ENCODE data around the gene RCAN3. TPM values are rescaled to one million over a fixed set of nuclear protein-coding genes. Genes with fewer than 3 reads are reported as not detected.

RCAN3 gene
- total RNA-seq, 1 experiment from 2014 or later = 17.5 TPM

- intact Hi-C loops (cut with micrococcal nuclease; ENCODE audit: unreplicated experiment) = no loop called here
- H3K36me3 ChIP-seq (ENCODE audit: control insufficient read depth, insufficient read depth, low read length) = no peaks in the 10 kb centered on the region
- H3K27me3 ChIP-seq (ENCODE audit: control insufficient read depth, insufficient read depth, low read length) = no peaks in the 10 kb centered on the region; the same call in 1 of the 2 replicates
- ChIA-PET CTCF (no interaction called here), POLR2A (no interaction called here)
- H3K27ac ChIP-seq (ENCODE audit: low read length) = no peak overlapping the region
- TF ChIP-seq, protein P1, sequence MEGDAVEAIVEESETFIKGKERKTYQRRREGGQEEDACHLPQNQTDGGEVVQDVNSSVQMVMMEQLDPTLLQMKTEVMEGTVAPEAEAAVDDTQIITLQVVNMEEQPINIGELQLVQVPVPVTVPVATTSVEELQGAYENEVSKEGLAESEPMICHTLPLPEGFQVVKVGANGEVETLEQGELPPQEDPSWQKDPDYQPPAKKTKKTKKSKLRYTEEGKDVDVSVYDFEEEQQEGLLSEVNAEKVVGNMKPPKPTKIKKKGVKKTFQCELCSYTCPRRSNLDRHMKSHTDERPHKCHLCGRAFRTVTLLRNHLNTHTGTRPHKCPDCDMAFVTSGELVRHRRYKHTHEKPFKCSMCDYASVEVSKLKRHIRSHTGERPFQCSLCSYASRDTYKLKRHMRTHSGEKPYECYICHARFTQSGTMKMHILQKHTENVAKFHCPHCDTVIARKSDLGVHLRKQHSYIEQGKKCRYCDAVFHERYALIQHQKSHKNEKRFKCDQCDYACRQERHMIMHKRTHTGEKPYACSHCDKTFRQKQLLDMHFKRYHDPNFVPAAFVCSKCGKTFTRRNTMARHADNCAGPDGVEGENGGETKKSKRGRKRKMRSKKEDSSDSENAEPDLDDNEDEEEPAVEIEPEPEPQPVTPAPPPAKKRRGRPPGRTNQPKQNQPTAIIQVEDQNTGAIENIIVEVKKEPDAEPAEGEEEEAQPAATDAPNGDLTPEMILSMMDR (IDR thresholded peaks at IDR 0.05) = no peak
- TF ChIP-seq SIN3A (IDR thresholded peaks at IDR 0.05; ENCODE audit: borderline replicate concordance, insufficient read depth, low read depth, low read length) = no peak
- TF ChIP-seq TCF7L2 (IDR thresholded peaks at IDR 0.05; ENCODE audit: low read depth, low read length) = no peak
- no peak for TF ChIP-seq POLR2AphosphoS5 (IDR thresholded peaks at IDR 0.05; ENCODE audit: low read depth, low read length)
- TF ChIP-seq, protein P2, sequence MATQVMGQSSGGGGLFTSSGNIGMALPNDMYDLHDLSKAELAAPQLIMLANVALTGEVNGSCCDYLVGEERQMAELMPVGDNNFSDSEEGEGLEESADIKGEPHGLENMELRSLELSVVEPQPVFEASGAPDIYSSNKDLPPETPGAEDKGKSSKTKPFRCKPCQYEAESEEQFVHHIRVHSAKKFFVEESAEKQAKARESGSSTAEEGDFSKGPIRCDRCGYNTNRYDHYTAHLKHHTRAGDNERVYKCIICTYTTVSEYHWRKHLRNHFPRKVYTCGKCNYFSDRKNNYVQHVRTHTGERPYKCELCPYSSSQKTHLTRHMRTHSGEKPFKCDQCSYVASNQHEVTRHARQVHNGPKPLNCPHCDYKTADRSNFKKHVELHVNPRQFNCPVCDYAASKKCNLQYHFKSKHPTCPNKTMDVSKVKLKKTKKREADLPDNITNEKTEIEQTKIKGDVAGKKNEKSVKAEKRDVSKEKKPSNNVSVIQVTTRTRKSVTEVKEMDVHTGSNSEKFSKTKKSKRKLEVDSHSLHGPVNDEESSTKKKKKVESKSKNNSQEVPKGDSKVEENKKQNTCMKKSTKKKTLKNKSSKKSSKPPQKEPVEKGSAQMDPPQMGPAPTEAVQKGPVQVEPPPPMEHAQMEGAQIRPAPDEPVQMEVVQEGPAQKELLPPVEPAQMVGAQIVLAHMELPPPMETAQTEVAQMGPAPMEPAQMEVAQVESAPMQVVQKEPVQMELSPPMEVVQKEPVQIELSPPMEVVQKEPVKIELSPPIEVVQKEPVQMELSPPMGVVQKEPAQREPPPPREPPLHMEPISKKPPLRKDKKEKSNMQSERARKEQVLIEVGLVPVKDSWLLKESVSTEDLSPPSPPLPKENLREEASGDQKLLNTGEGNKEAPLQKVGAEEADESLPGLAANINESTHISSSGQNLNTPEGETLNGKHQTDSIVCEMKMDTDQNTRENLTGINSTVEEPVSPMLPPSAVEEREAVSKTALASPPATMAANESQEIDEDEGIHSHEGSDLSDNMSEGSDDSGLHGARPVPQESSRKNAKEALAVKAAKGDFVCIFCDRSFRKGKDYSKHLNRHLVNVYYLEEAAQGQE (IDR thresholded peaks at IDR 0.05; ENCODE audit: insufficient read depth in 1 of 2, low read depth in 2 of 2, low read length in 1 of 2) = no peak
- H3K4me1 ChIP-seq (ENCODE audit: control insufficient read depth, insufficient read depth, low read length) = no peaks in the 10 kb centered on the region
- ATAC-seq (no peak), DNase-seq (ENCODE audit: low read depth, low spot score) (no peak)
- in situ Hi-C loops (cut with HindIII; ENCODE audit: low pct_unique_long_range_greater_than_20kb, low sequenced_read_pairs) = no loop called here
- no peaks in the 10 kb centered on the region for H3K9me3 ChIP-seq (ENCODE audit: control insufficient read depth, insufficient read depth, low read depth, low read length)
- no TSS peak for BruUV-seq (replicated peaks)
- no peak overlapping the region for H3K4me3 ChIP-seq (ENCODE audit: low read depth in 2 of 2, low read length in 2 of 2)
Observed at GRCh38 chr1:24472527-24473251, 29.9 kb upstream of the RCAN3 start.

- Histone ChIP-seq H3K4me3 (ENCODE audit: low read depth in 2 of 2, low read length in 2 of 2) (no peak overlapping the region), H3K9me3 (ENCODE audit: control insufficient read depth, insufficient read depth, low read depth, low read length) (no peaks in the 10 kb centered on the region), H3K27ac (ENCODE audit: low read length) (no peak overlapping the region), H3K27me3 (ENCODE audit: control insufficient read depth, insufficient read depth, low read length) (no peaks in the 10 kb centered on the region; the same call in 1 of the 2 replicates), H3K36me3 (ENCODE audit: control insufficient read depth, insufficient read depth, low read length) (no peaks in the 10 kb centered on the region), H3K4me1 (ENCODE audit: control insufficient read depth, insufficient read depth, low read length) (no peaks in the 10 kb centered on the region)
- DNase-seq (ENCODE audit: low read depth, low spot score) = no peak
- TF ChIP-seq TCF7L2 (IDR thresholded peaks at IDR 0.05; ENCODE audit: low read depth, low read length) = no peak
- TF ChIP-seq, protein P2 (IDR thresholded peaks at IDR 0.05; ENCODE audit: insufficient read depth in 1 of 2, low read depth in 2 of 2, low read length in 1 of 2) = no peak
- no peak for TF ChIP-seq POLR2AphosphoS5 (IDR thresholded peaks at IDR 0.05; ENCODE audit: low read depth, low read length)
- no peak for TF ChIP-seq SIN3A (IDR thresholded peaks at IDR 0.05; ENCODE audit: borderline replicate concordance, insufficient read depth, low read depth, low read length)
- ChIA-PET POLR2A (no interaction called here), CTCF (no interaction called here)
- BruUV-seq (replicated peaks) = no TSS peak
- intact Hi-C loops (cut with micrococcal nuclease; ENCODE audit: unreplicated experiment) (no loop called here), in situ Hi-C loops (cut with HindIII; ENCODE audit: low pct_unique_long_range_greater_than_20kb, low sequenced_read_pairs) (no loop called here)
- no peak for ATAC-seq
Observed at GRCh38 chr1:24474193-24474592, 28.4 kb upstream of the RCAN3 start.
